Hematopoietic multipotent progenitor cell treated with erythropoietin and hydrocortisone succinate and interleukin-3 and kit ligand, for 8 days (in vitro differentiated cells): ENCODE data around the gene BBS1.
"Not testable (repeated sequence)": the region's sequence is repeated elsewhere in the genome, so short reads cannot be mapped to it uniquely, and the experiment has no call there.

Experiments used
- DNase-seq: peaks from one replicate; pipeline ENCODE4 v3.0.0-alpha.2; 2015

BBS1 gene

GRCh38 chr11:66510271-66510989 is at the start of gene BBS1:
TSS of gene BBS1 (plus strand) at chr11:66510635. CDS start at chr11:66510660, 25 bp downstream.
- peak; percentile 79 for DNase-seq

GRCh38 chr11:66462010-66462409 is 48.4 kb upstream of the BBS1 start:
- DNase-seq, result no peak

GRCh38 chr11:66462911-66463310 is 47.5 kb upstream of the BBS1 start:
- no peak for DNase-seq

GRCh38 chr11:66464116-66464515 is 46.3 kb upstream of the BBS1 start:
- not testable (repeated sequence) for DNase-seq

GRCh38 chr11:66464916-66465315 is 45.5 kb upstream of the BBS1 start:
- no peak for DNase-seq

GRCh38 chr11:66465373-66466224 is 44.8 kb upstream of the BBS1 start:
- DNase-seq, result no peak

GRCh38 chr11:66466225-66467033 is 44.0 kb upstream of the BBS1 start, which contains the start of gene PELI3:
TSS of gene PELI3 (plus strand) at chr11:66466905. CDS start at chr11:66468129, 1,224 bp downstream.
- peak; percentile 82 for DNase-seq

- DNase-seq, result no peak
These were observed 43.3 kb upstream of the BBS1 start for GRCh38 chr11:66467034-66467659.

GRCh38 chr11:66467756-66468155 is 42.7 kb upstream of the BBS1 start:
- DNase-seq, result peak; percentile 41

GRCh38 chr11:66468691-66469090 is 41.7 kb upstream of the BBS1 start:
- no peak for DNase-seq

GRCh38 chr11:66469441-66469840 is 41.0 kb upstream of the BBS1 start:
- no peak for DNase-seq

GRCh38 chr11:66470015-66470414 is 40.4 kb upstream of the BBS1 start:
- DNase-seq, result no peak

GRCh38 chr11:66471142-66471541 is 39.3 kb upstream of the BBS1 start:
- no peak for DNase-seq

- no peak for DNase-seq
These were observed 38.4 kb upstream of the BBS1 start for GRCh38 chr11:66472054-66472453.

GRCh38 chr11:66473167-66473566 is 37.3 kb upstream of the BBS1 start:
- DNase-seq, result no peak

- DNase-seq, result no peak
These were observed 36.6 kb upstream of the BBS1 start for GRCh38 chr11:66473608-66474515.

- DNase-seq, result no peak
These were observed 34.9 kb upstream of the BBS1 start for GRCh38 chr11:66475349-66476172.

GRCh38 chr11:66476173-66476840 is 34.1 kb upstream of the BBS1 start:
- DNase-seq, result no peak

- no peak for DNase-seq
These were observed 33.6 kb upstream of the BBS1 start for GRCh38 chr11:66476841-66477251.
